CD4-positive, alpha-beta T cell treated with Interleukin-1 beta for 1 hour (primary cell): ENCODE results near the gene DNMT3B.
"Not testable (repeated sequence)": the region's sequence is repeated elsewhere in the genome, so short reads cannot be mapped to it uniquely, and the experiment has no call there.

ENCODE experiments used
- DNase-seq, 2 donors: peaks; one replicate each; pipeline ENCODE4 v3.0.0-alpha.2; 2020 to 2022

The DNMT3B gene

GRCh38 chr20:32792316-32792715 lies 30.1 kb downstream of the DNMT3B start:
- DNase-seq, result peak; percentile 55 to 68

DNA sequence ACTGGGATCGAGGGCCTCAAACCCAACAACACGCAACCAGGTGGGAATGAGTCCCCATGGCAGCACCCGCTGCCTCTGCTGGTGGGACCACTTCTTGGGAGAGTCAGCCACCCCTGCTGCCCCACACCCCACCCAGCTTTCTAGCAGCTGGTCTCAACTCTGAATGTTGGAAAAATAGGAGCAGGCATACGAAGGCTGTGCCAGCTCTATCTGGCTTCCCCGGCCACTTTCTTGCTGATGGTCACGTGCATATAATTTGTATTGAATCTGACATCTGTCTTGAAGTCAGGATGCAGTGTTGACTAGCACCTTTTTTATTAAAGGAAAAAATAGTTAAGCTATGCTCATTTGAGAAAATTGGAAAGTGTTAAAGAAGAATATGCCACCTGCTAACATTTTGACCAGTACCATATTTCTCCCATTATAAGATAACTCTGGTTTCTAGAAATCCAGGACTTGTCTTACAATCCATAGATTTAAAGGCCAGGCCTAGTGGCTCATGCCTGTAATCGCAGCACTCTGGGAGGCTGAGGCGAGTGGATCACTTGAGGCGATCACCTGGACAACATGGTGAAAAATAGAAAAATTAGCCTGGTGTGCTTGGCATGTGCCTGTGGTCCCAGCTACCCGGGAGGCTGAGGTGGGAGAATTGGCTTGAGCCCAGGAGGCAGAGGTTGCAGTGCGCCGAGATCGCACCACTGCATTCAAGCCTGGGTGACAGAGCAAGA lies 30.7 kb downstream of the DNMT3B start:
- DNase-seq, result no peak

DNA sequence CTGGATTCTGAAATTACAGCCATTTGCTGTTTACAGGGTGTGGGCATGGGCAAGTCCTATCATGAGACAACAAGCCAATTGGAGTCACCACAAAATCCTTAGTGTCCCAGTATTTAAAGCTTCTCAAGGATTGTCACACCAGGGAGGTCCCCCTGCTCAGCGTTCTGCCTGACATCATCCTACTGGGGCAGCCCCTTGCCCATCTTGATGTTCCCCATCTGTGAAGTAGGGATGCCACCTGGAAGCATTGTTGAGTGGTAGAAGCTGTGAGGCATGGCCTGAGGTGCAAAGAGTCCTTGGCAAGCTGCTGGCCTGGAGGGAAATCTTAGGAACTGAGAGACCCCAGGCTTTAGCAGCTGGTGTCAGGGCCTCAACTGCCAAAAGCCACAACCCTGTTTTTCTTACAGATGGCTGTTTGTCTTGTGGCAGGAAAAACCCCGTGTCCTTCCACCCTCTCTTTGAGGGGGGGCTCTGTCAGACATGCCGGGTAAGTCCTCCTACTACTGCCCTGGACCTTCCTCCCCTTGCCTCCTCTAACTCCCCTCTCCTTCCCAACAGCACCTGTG lies 34.3 kb downstream of the DNMT3B start:
- DNase-seq, result no peak

DNA sequence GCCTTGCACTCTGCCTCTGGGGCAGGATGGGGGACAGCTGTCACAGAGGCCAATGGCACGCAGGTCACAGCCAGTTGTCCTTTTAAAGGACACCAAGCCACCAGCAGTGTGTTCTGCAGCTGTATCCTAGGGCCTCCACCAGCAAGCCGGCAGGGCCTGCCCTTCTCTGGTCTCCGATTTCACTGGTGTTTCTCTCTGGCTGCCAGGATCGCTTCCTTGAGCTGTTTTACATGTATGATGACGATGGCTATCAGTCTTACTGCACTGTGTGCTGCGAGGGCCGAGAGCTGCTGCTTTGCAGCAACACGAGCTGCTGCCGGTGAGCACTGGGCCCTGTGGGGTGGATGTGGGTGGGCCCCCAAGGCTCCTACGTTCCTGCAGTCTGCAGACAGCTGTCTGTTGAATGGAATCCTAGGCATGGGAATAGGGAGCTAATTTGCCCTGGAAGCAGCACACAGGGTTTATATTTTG lies 34.8 kb downstream of the DNMT3B start:
- no peak for DNase-seq

- DNase-seq, result not testable (repeated sequence)
Observed at GRCh38 chr20:32797571-32797970, 35.4 kb downstream of the DNMT3B start.

- DNase-seq, result no peak
Observed at GRCh38 chr20:32798046-32798981, 36.1 kb downstream of the DNMT3B start.

DNA sequence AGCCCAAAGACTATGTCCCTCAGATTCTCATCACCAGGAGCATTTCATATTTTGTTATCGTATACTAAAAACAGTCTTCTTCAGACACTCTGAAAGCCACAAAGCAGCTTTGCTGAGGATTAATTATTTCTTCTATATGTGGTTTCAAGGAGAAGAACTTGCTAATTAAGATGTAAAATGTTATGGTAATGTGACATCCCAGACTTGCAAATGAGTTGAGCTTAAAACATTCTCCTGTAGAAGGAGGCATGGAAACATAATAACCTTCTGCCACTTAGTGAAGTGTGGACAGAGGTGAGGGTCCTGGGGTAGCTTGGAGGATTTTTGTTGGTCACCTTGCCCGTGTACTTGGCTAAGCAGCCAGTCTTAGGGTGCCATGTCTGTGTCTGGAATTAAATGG lies 40.9 kb downstream of the DNMT3B start:
- no peak for DNase-seq

DNA sequence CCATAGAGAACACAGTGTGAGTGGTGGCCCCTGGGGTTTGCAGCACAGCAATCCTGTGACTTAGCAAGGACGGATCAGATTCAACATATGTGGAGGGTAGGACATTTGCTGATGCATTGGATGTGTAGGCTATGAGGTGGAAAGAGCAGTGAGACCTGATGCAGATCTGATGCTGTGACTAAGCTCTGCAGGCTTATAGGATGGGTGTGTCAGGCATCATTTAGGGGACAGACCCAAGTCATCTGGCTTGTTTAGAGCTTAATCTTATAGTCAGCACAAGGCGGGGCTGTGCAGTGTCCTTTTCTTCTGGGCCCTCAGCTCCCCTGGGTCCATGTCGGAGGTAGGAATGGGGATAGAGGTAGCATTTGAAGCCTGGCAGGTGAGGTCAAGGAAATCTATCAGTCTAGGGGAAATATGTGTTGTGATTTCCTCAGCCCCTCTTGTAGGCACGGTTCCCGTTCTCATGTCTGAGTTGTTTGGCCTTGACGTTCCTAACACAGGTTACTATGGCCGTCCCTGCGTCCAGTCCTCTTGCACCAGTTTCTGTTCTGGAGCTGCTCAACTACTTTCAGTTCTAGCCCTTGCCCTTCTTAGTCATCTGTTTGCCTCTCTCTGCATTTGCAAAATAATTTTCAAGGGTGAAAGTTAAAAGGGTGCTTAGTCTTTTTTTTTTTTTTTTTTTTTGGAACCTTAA lies 42.0 kb downstream of the DNMT3B start:
- DNase-seq, result no peak

- no peak for DNase-seq
Observed at GRCh38 chr20:32804817-32805216, 42.6 kb downstream of the DNMT3B start.

DNA sequence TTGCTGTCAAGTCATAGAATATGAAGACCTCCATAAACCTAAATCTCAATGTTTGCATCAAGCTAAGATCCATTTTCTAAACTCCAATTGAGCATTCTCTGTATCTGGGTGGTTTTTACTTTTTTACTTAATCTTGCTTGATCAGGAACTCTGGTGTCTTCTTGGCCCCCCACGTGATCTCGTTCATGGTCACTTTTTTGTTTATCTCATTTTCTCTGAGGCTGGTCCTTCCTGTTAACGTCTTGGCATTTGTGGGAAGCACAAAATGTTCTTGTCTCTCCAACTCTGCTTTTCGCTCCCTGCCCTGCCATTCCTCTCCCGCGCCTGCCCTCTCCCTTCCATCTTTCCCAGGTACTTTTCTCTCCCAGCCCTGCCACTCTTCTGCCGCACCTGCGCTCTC lies 43.5 kb downstream of the DNMT3B start:
- DNase-seq, result no peak

GRCh38 chr20:32806356-32806755 lies 44.2 kb downstream of the DNMT3B start:
- DNase-seq, result no peak

- DNase-seq, result no peak
Observed at GRCh38 chr20:32807706-32808105, 45.5 kb downstream of the DNMT3B start.

GRCh38 chr20:32808438-32808837 lies 46.3 kb downstream of the DNMT3B start:
- DNase-seq, result no peak

GRCh38 chr20:32809907-32810306 lies 47.7 kb downstream of the DNMT3B start:
- no peak for DNase-seq

GRCh38 chr20:32810941-32811340 lies 48.8 kb downstream of the DNMT3B start:
- no peak for DNase-seq

DNA sequence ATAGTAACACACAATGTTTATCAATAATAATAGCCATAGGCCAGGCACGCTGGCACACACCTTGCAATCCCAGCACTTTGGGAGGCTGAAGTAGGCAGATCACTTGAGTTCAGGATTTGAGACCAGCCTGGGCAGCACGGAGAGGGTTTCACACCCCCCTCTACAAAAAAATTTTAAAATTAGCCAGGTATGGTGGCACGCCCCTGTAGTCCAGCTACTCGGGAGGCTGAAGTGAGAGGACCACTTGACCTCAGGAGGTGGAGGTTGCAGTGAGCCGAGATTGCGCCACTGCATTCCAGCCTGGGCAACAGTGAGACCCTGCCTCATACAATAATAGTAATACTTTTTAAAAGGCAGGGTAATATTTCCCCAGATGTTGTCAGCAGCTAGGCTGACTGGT lies 49.7 kb downstream of the DNMT3B start:
- no peak for DNase-seq

GRCh38 chr20:32819992-32820697 lies 58.0 kb downstream of the DNMT3B start:
- DNase-seq, result no peak

- DNase-seq, result no peak
Observed at GRCh38 chr20:32820698-32821377, 58.7 kb downstream of the DNMT3B start.

- no peak for DNase-seq
Observed at GRCh38 chr20:32822225-32822624, 60.0 kb downstream of the DNMT3B start.

- DNase-seq, result peak in 1 of 2 donors; percentile 19
Observed at GRCh38 chr20:32823078-32823477, 60.9 kb downstream of the DNMT3B start.

GRCh38 chr20:32823737-32824588 lies 61.8 kb downstream of the DNMT3B start:
- no peak for DNase-seq
